ENCODE data around the gene TRIM54. TPM values are rescaled to one million over a fixed set of nuclear protein-coding genes. Genes with fewer than 3 reads are reported as not detected.

The TRIM54 gene
- total RNA-seq, 1 donor from 2014 or later: not detected

GRCh38 chr2:27251766-27252165, 30.5 kb upstream of the TRIM54 start:
- H3K27ac Mint-ChIP-seq: no peak overlapping the region
- H3K4me1 Mint-ChIP-seq: peaks cover 13% of the 10 kb centered on the region
- Histone ChIP-seq H3K9ac (no peak overlapping the region), H3F3A (ENCODE audit: low read depth) (peaks cover 10% of the 10 kb centered on the region), H3K4me3 (no peak overlapping the region), H3K27me3 (peaks cover 19% of the 10 kb centered on the region), H3K9me3 (ENCODE audit: low read depth) (no peaks in the 10 kb centered on the region), H3K36me3 (no peaks in the 10 kb centered on the region), H2AFZ (replicated peaks) (no peak overlapping the region), H3K4me2 (no peak overlapping the region), H3K27ac (no peak overlapping the region), H3K4me1 (peaks cover 7% of the 10 kb centered on the region), H3K79me2 (ENCODE audit: low read depth) (no peaks in the 10 kb centered on the region), H4K20me1 (ENCODE audit: low read depth) (no peaks in the 10 kb centered on the region)
- TF ChIP-seq CTCF (IDR thresholded peaks at IDR 0.05) (no peak), EZH2 (IDR thresholded peaks at IDR 0.05) (no peak)
- H3K9me3 Mint-ChIP-seq: no peaks in the 10 kb centered on the region
- no peak overlapping the region for H3K4me3 Mint-ChIP-seq
- no peaks in the 10 kb centered on the region for H3K36me3 Mint-ChIP-seq
- peaks cover 26% of the 10 kb centered on the region for H3K27me3 Mint-ChIP-seq (ENCODE audit: insufficient read depth, low read depth)
- DNase-seq (ENCODE audit: low spot score): no peak

GRCh38 chr2:27255187-27255586, 27.0 kb upstream of the TRIM54 start:
- no peak overlapping the region for H2AFZ ChIP-seq (replicated peaks)
- no peaks in the 10 kb centered on the region for H3K36me3 ChIP-seq
- Mint-ChIP-seq H3K27me3 (ENCODE audit: insufficient read depth, low read depth) (peaks cover 35% of the 10 kb centered on the region), H3K4me1 (peaks cover 13% of the 10 kb centered on the region), H3K9me3 (no peaks in the 10 kb centered on the region), H3K27ac (no peak overlapping the region), H3K36me3 (no peaks in the 10 kb centered on the region), H3K4me3 (no peak overlapping the region)
- H3K79me2 ChIP-seq (ENCODE audit: low read depth): no peaks in the 10 kb centered on the region
- H3F3A ChIP-seq (ENCODE audit: low read depth): peaks cover 10% of the 10 kb centered on the region
- no peaks in the 10 kb centered on the region for H3K9me3 ChIP-seq (ENCODE audit: low read depth)
- no peak overlapping the region for H3K9ac ChIP-seq
- H3K4me2 ChIP-seq: no peak overlapping the region
- no peaks in the 10 kb centered on the region for H4K20me1 ChIP-seq (ENCODE audit: low read depth)
- H3K4me1 ChIP-seq: peaks cover 7% of the 10 kb centered on the region
- H3K27ac ChIP-seq: no peak overlapping the region
- no peak overlapping the region for H3K4me3 ChIP-seq
- DNase-seq (ENCODE audit: low spot score): no peak
- TF ChIP-seq EZH2 (IDR thresholded peaks at IDR 0.05): no peak
- no peak for TF ChIP-seq EZH2phosphoT487 (IDR thresholded peaks at IDR 0.05)
- TF ChIP-seq CTCF (IDR thresholded peaks at IDR 0.05): no peak
- peaks cover 27% of the 10 kb centered on the region for H3K27me3 ChIP-seq

- no peak overlapping the region for H3K4me2 ChIP-seq
- TF ChIP-seq CTCF (IDR thresholded peaks at IDR 0.05): no peak
- no peak for TF ChIP-seq EZH2 (IDR thresholded peaks at IDR 0.05)
- no peak for TF ChIP-seq EZH2phosphoT487 (IDR thresholded peaks at IDR 0.05)
- Mint-ChIP-seq H3K4me1 (peaks cover 10% of the 10 kb centered on the region), H3K27me3 (ENCODE audit: insufficient read depth, low read depth) (peaks cover 38% of the 10 kb centered on the region), H3K27ac (no peak overlapping the region), H3K9me3 (no peaks in the 10 kb centered on the region), H3K36me3 (no peaks in the 10 kb centered on the region), H3K4me3 (no peak overlapping the region)
- H3K27me3 ChIP-seq: peaks cover 27% of the 10 kb centered on the region
- no peak overlapping the region for H3K9ac ChIP-seq
- H3K4me1 ChIP-seq: peaks cover 3% of the 10 kb centered on the region
- no peak overlapping the region for H2AFZ ChIP-seq (replicated peaks)
- H3K79me2 ChIP-seq (ENCODE audit: low read depth): no peaks in the 10 kb centered on the region
- DNase-seq (ENCODE audit: low spot score): no peak
- H3K4me3 ChIP-seq: no peak overlapping the region
- H3K36me3 ChIP-seq: no peaks in the 10 kb centered on the region
- H3K27ac ChIP-seq: no peak overlapping the region
- H3K9me3 ChIP-seq (ENCODE audit: low read depth): no peaks in the 10 kb centered on the region
- H4K20me1 ChIP-seq (ENCODE audit: low read depth): no peaks in the 10 kb centered on the region
- H3F3A ChIP-seq (ENCODE audit: low read depth): peaks cover 10% of the 10 kb centered on the region
These were observed 26.6 kb upstream of the TRIM54 start for GRCh38 chr2:27255660-27256059.

Measured in neural progenitor cell (in vitro differentiated cells).